ENCODE results near the gene CCDC159. TPM values are rescaled to one million over a fixed set of nuclear protein-coding genes. Genes with fewer than 3 reads are reported as not detected.

Gene CCDC159
- total RNA-seq, 3 donors from 2014 or later, result 8.6 to 30.2 (median 25.5) TPM

DNA sequence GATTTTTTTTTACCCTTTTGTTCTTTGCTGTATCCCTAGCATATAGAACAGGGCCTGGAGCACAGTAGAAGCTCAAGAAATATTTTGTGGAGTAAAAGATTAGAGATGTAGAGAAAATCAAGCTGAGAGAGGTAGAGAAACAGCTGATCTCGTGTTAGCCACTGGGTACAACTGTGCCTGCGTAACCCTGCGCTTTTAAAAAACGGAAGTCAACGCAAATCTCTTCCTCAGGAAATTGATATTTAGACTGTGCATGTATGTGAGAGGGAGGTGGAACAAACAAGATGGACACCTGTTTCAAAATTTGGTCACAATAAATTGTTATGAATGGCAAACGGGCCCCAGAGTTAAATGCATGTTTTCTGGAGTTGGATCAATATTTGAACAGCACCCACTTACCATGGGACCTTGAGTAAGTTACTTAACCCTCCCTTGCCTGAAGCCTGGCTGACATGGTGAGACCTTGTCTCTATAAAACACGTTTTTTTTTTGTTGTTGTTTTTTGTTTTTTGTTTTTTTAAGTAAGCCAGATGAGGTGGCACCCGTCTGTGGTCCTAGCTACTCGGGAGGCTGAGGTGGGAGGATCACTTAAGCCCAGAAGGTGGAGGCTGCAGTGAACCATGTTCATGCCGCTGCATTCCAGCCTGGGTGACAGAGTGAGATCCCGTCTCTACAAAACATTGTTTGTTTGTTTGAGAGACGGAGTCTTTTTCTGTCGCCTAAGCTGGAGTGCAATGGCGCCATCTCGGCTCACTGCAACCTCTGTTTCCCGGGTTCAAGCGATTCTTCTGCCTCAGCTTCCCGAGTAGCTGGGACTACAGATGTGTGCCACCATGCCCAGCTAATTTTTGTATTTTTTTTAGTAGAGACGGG, 41.1 kb downstream of the CCDC159 start:
- peaks cover 0 to 12% of the 10 kb centered on the region in 2 donors for H3K27me3 ChIP-seq
- intact Hi-C loops (cut with DNase I; ENCODE audit: low total_unique reads), result no loop called here
- no peaks in the 10 kb centered on the region for H3K36me3 ChIP-seq
- peaks cover 0 to 8% of the 10 kb centered on the region in 2 donors for H3K4me1 ChIP-seq
- no peak for DNase-seq (ENCODE audit: low spot score in 2 of 2)
- H3K27ac ChIP-seq, result no peak overlapping the region
- H3K4me3 ChIP-seq, result no peak overlapping the region
- H3K9me3 ChIP-seq, result no peaks in the 10 kb centered on the region
- no peak for TF ChIP-seq POLR2AphosphoS5 (IDR thresholded peaks at IDR 0.05)
- TF ChIP-seq, protein P1, sequence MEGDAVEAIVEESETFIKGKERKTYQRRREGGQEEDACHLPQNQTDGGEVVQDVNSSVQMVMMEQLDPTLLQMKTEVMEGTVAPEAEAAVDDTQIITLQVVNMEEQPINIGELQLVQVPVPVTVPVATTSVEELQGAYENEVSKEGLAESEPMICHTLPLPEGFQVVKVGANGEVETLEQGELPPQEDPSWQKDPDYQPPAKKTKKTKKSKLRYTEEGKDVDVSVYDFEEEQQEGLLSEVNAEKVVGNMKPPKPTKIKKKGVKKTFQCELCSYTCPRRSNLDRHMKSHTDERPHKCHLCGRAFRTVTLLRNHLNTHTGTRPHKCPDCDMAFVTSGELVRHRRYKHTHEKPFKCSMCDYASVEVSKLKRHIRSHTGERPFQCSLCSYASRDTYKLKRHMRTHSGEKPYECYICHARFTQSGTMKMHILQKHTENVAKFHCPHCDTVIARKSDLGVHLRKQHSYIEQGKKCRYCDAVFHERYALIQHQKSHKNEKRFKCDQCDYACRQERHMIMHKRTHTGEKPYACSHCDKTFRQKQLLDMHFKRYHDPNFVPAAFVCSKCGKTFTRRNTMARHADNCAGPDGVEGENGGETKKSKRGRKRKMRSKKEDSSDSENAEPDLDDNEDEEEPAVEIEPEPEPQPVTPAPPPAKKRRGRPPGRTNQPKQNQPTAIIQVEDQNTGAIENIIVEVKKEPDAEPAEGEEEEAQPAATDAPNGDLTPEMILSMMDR (IDR thresholded peaks at IDR 0.05), result no peak
- TF ChIP-seq POLR2A (IDR thresholded peaks at IDR 0.05), result no peak

DNA sequence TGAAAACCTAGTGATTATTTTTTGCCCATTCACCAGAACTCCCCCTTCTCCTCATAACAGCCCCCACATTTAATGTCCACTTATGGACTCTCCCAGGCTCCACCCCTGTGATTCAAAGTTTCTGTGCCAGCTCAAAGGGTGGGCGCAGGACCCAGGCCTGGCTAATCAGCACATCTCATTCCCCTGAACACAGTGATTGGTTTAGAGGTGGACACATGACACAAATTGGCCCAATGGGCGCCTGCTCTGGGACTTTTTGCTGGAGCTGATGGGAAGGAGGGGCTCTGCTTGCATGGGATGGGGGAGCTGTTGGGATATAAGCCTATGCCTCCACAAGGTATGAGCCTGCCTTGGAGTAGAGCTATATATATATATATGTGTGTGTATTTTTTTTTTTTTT, 44.0 kb downstream of the CCDC159 start:
- H3K27me3 ChIP-seq, result no peaks in the 10 kb centered on the region
- H3K4me1 ChIP-seq, result no peaks in the 10 kb centered on the region
- intact Hi-C loops (cut with DNase I; ENCODE audit: low total_unique reads), result no loop called here
- no peaks in the 10 kb centered on the region for H3K36me3 ChIP-seq
- H3K27ac ChIP-seq, result no peak overlapping the region
- TF ChIP-seq POLR2A (IDR thresholded peaks at IDR 0.05) (no peak), POLR2AphosphoS5 (IDR thresholded peaks at IDR 0.05) (no peak)
- TF ChIP-seq, protein P1 (IDR thresholded peaks at IDR 0.05), result no peak
- no peak overlapping the region for H3K4me3 ChIP-seq
- H3K9me3 ChIP-seq, result no peaks in the 10 kb centered on the region
- DNase-seq (ENCODE audit: low spot score in 2 of 2), result no peak

- TF ChIP-seq, protein P1 (IDR thresholded peaks at IDR 0.05), result no peak
- TF ChIP-seq POLR2A (IDR thresholded peaks at IDR 0.05) (no peak), POLR2AphosphoS5 (IDR thresholded peaks at IDR 0.05) (no peak)
- intact Hi-C loops (cut with DNase I; ENCODE audit: low total_unique reads), result no loop called here
- DNase-seq (ENCODE audit: low spot score in 2 of 2), result no peak
- Histone ChIP-seq H3K9me3 (no peaks in the 10 kb centered on the region), H3K27me3 (no peaks in the 10 kb centered on the region), H3K36me3 (no peaks in the 10 kb centered on the region), H3K27ac (no peak overlapping the region), H3K4me1 (no peaks in the 10 kb centered on the region), H3K4me3 (no peak overlapping the region)
Measured at GRCh38 chr19:11390933-11391680, 44.8 kb downstream of the CCDC159 start.

- TF ChIP-seq, protein P1 (IDR thresholded peaks at IDR 0.05), result no peak
- TF ChIP-seq POLR2A (IDR thresholded peaks at IDR 0.05) (no peak), POLR2AphosphoS5 (IDR thresholded peaks at IDR 0.05) (no peak)
- intact Hi-C loops (cut with DNase I; ENCODE audit: low total_unique reads), result no loop called here
- Histone ChIP-seq H3K9me3 (no peaks in the 10 kb centered on the region), H3K36me3 (no peaks in the 10 kb centered on the region), H3K4me1 (no peaks in the 10 kb centered on the region), H3K27me3 (no peaks in the 10 kb centered on the region), H3K27ac (no peak overlapping the region), H3K4me3 (no peak overlapping the region)
- no peak for DNase-seq (ENCODE audit: low spot score in 2 of 2)
Measured at GRCh38 chr19:11397089-11397610, 50.8 kb downstream of the CCDC159 start.

DNA sequence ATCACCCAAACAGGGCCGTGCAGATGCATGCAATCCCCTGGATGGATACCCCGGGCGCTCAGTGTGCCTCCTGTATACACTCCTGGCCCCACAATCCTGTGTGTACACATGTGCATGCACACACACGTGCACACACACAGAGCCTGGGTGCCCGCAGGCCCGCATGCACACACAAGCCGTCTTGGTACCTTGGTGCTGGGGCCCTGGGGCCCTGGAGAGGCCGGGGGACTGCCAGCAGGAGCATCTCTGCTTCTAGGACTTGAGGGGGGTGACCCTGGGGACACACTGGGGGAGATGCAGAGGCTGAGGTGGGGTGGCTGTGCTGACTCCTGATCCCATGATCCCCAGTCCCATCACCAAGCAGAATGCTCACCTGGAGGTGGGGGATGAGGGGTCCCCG, 53.3 kb downstream of the CCDC159 start:
- no peak for TF ChIP-seq POLR2A (IDR thresholded peaks at IDR 0.05)
- TF ChIP-seq POLR2AphosphoS5 (IDR thresholded peaks at IDR 0.05), result no peak
- TF ChIP-seq, protein P1 (IDR thresholded peaks at IDR 0.05), result no peak

More for the DNA sequence above, 53.3 kb downstream of the CCDC159 start:
- H3K4me1 ChIP-seq, result no peaks in the 10 kb centered on the region
- no peak for DNase-seq (ENCODE audit: low spot score in 2 of 2)
- no peak overlapping the region for H3K27ac ChIP-seq
- H3K27me3 ChIP-seq, result no peaks in the 10 kb centered on the region
- no peaks in the 10 kb centered on the region for H3K9me3 ChIP-seq
- intact Hi-C loops (cut with DNase I; ENCODE audit: low total_unique reads), result no loop called here
- no peak overlapping the region for H3K4me3 ChIP-seq
- no peaks in the 10 kb centered on the region for H3K36me3 ChIP-seq
